Central memory CD8-positive, alpha-beta T cell (primary cell): ENCODE data around the gene EPO.
"Not testable (repeated sequence)": the region's sequence is repeated elsewhere in the genome, so short reads cannot be mapped to it uniquely, and the experiment has no call there.

Source experiments
- ATAC-seq: fragments of 150-1000 bp; cut with Tn5 transposase; replicated peaks from 2 replicates; pipeline ENCODE4 v1.10.0; 2022; ENCODE audit warnings: mild to moderate bottlenecking, moderate FRiP score, moderate number of reproducible peaks; ENCODE audit not compliant: poor library complexity, severe bottlenecking; ENCODE audit errors: extremely low read depth
- DNase-seq, 2 donors: peaks; one replicate each; pipeline ENCODE4 v3.0.0; 2021; ENCODE audit warnings: low spot score in 2 of 2
- H3K27ac Mint-ChIP-seq: one replicate; pipeline ENCODE4 v1.8.0; 2022; ENCODE audit warnings: low read depth, mild to moderate bottlenecking, moderate library complexity, mixed read lengths
- H3K27me3 Mint-ChIP-seq: one replicate; pipeline ENCODE4 v1.8.0; 2022; ENCODE audit warnings: mixed read lengths
- H3K36me3 Mint-ChIP-seq: one replicate; pipeline ENCODE4 v1.8.0; 2022; ENCODE audit warnings: mild to moderate bottlenecking, moderate library complexity, mixed read lengths; ENCODE audit not compliant: insufficient read depth
- H3K4me1 Mint-ChIP-seq: one replicate; pipeline ENCODE4 v1.8.0; 2022; ENCODE audit warnings: mixed read lengths
- H3K4me3 Mint-ChIP-seq: one replicate; pipeline ENCODE4 v1.8.0; 2022; ENCODE audit warnings: mild to moderate bottlenecking, moderate library complexity, mixed read lengths
- H3K9me3 Mint-ChIP-seq: one replicate; pipeline ENCODE4 v1.8.0; 2022; ENCODE audit warnings: mixed read lengths

Gene EPO

DNA sequence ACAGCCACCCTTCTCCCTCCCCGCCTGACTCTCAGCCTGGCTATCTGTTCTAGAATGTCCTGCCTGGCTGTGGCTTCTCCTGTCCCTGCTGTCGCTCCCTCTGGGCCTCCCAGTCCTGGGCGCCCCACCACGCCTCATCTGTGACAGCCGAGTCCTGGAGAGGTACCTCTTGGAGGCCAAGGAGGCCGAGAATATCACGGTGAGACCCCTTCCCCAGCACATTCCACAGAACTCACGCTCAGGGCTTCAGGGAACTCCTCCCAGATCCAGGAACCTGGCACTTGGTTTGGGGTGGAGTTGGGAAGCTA, 1.2 kb downstream of the EPO start:
- Mint-ChIP-seq H3K9me3 (no peaks in the 10 kb centered on the region), H3K4me3 (no peak overlapping the region), H3K36me3 (no peaks in the 10 kb centered on the region), H3K4me1 (peaks cover 6% of the 10 kb centered on the region), H3K27me3 (peaks cover 52% of the 10 kb centered on the region), H3K27ac (no peak overlapping the region)
- ATAC-seq (no peak), DNase-seq (no peak)

DNA sequence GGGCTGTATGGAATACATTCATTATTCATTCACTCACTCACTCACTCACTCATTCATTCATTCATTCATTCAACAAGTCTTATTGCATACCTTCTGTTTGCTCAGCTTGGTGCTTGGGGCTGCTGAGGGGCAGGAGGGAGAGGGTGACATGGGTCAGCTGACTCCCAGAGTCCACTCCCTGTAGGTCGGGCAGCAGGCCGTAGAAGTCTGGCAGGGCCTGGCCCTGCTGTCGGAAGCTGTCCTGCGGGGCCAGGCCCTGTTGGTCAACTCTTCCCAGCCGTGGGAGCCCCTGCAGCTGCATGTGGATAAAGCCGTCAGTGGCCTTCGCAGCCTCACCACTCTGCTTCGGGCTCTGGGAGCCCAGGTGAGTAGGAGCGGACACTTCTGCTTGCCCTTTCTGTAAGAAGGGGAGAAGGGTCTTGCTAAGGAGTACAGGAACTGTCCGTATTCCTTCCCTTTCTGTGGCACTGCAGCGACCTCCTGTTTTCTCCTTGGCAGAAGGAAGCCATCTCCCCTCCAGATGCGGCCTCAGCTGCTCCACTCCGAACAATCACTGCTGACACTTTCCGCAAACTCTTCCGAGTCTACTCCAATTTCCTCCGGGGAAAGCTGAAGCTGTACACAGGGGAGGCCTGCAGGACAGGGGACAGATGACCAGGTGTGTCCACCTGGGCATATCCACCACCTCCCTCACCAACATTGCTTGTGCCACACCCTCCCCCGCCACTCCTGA, 2.4 kb downstream of the EPO start:
- H3K36me3 Mint-ChIP-seq, result no peaks in the 10 kb centered on the region
- peaks cover 6% of the 10 kb centered on the region for H3K4me1 Mint-ChIP-seq
- DNase-seq, result no peak
- no peak overlapping the region for H3K4me3 Mint-ChIP-seq
- peaks cover 58% of the 10 kb centered on the region for H3K27me3 Mint-ChIP-seq
- no peak for ATAC-seq
- H3K27ac Mint-ChIP-seq, result no peak overlapping the region
- no peaks in the 10 kb centered on the region for H3K9me3 Mint-ChIP-seq

DNA sequence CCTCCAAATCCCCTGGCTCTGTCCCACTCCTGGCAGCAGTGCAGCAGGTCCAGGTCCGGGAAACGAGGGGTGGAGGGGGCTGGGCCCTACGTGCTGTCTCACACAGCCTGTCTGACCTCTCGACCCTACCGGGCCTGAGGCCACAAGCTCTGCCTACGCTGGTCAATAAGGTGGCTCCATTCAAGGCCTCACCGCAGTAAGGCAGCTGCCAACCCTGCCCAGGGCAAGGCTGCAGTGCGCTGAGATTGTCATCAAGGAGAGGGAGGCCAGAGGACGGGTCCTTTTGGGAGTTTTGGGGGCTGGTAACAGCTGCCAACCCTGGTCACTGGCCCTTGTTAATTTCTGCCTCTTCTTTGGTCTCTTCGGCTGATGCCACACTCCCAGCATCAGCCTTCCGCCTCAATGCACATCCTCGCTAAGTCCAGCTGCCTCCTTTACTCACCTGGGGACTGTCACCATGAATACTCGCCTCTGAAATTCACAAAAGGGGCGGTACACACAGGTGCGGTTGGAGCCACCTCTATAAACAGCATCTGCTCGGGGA, 3.5 kb downstream of the EPO start:
- Mint-ChIP-seq H3K27me3 (peaks cover 67% of the 10 kb centered on the region), H3K27ac (no peak overlapping the region), H3K9me3 (no peaks in the 10 kb centered on the region), H3K4me3 (no peak overlapping the region), H3K36me3 (no peaks in the 10 kb centered on the region), H3K4me1 (peaks cover 6% of the 10 kb centered on the region)
- ATAC-seq, result no peak
- DNase-seq, result no peak

DNA sequence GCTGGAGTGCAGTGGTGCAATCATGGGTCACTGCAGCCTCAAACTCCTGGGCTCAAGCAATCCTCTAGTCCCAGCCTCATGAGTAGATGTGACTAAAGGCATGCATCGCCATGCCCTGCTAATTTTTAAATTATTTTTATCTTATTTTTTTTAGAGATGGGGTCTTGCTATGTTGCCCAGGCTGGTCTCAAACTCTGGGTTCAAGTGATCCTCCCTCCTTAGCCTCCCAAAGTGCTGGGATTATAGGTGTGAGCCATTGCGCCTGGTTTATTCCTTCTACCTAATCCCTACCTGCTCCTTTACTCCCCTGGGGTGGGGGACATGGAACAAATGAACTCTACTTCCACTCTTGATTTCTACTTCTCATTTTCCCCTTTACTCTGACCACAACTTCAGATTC, 4.1 kb downstream of the EPO start:
- not testable (repeated sequence) for H3K36me3 Mint-ChIP-seq, H3K4me1 Mint-ChIP-seq, H3K4me3 Mint-ChIP-seq, DNase-seq, H3K9me3 Mint-ChIP-seq, H3K27ac Mint-ChIP-seq, ATAC-seq
- peaks cover 63% of the 10 kb centered on the region for H3K27me3 Mint-ChIP-seq

DNA sequence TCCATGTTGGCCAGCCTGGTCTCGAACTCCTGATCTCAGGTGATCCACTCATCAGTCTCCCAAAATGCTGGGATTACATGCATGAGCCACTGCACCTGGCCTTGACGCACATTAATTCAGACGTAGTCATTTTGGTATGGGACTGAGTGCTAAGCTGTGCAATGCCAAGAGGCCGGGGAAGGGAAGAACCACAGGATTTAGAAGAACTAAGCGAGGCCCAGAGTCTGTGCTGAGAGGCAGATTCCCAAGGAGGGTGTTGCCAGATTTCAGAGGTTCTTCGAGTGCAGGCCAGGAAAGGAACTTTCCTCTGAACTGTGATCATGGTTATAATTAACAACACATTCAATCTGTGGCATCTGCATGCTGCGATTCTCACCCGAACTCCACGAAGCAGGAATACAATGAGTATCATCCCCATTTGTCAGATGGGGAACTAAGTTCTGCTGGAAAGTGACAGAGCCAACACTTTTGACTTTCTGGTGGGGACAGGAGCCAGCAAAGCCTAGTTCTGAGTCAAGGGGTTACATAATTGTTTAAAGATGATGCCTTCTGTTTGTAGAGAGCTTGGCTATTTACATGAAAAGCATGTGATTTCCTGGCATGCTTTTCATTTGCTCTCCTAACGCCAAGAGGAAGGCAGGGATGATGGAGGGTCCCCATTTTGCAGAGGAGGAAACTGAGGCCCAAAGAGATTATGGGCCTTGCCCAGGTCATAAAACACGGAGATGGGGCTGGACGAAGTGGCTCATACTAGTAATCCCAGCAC, 6.9 kb downstream of the EPO start:
- H3K4me3 Mint-ChIP-seq, result no peak overlapping the region
- H3K27ac Mint-ChIP-seq, result no peak overlapping the region
- no peaks in the 10 kb centered on the region for H3K9me3 Mint-ChIP-seq
- peaks cover 6% of the 10 kb centered on the region for H3K4me1 Mint-ChIP-seq
- peaks cover 41% of the 10 kb centered on the region for H3K27me3 Mint-ChIP-seq
- no peak for DNase-seq
- ATAC-seq, result no peak
- no peaks in the 10 kb centered on the region for H3K36me3 Mint-ChIP-seq

DNA sequence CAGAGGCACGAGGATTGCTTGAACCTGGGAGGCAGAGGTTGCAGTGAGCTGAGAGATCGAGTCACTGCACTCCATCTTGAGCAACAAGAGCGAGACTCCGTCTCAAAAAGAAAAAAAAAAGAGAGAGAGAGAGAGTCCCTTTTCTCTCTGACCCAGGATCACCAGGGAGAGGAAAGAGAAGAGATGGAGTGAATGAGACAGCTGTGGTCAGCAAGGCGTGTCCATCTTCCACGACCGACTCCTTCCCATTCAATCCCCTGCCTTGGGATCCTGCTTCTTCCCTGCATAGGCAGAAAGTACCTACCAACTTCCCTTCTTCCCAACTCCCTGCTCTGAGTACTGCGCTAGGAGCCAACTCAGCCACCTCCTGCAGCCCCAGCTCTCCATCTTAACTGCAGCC, 7.9 kb downstream of the EPO start:
- no peaks in the 10 kb centered on the region for H3K36me3 Mint-ChIP-seq
- H3K9me3 Mint-ChIP-seq, result no peaks in the 10 kb centered on the region
- no peak overlapping the region for H3K27ac Mint-ChIP-seq
- DNase-seq (no peak), ATAC-seq (no peak)
- no peak overlapping the region for H3K4me3 Mint-ChIP-seq
- H3K4me1 Mint-ChIP-seq, result peaks cover 6% of the 10 kb centered on the region
- H3K27me3 Mint-ChIP-seq, result peaks cover 31% of the 10 kb centered on the region

DNA sequence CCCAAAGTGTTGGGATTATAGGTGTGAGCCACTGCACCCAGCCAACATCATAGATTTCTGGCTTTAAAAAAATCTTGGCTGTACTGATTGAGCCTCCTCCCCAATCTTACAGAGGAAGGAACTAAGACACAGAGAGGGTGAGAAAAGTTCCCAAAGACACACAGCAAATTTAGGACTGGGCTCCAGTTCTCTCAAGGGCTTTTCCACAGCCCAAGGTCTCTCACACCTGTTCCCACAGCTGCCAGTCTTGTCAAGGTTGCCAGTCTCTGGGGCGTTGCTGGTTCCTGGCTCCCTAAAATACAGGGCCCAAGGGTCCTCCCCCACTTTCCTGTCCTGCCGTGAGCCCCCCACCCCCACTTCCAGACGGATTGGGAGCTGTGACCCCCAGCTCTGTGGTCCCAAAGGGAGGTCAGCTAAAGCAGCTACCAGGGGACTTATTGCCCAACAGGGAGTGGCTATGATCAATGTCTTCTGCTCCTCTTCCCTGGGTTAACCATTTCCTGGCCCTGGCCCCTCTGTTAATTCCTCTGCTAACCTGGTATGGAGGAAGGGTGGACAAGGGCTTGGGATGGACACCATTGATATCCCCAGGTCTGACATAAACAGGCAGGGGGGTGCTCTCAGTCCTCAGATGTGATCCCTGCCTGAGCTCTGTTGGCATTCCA, 10.0 kb downstream of the EPO start:
- DNase-seq (no peak), ATAC-seq (no peak)
- Mint-ChIP-seq H3K9me3 (no peaks in the 10 kb centered on the region), H3K27me3 (peaks cover 30% of the 10 kb centered on the region), H3K4me3 (no peak overlapping the region), H3K27ac (no peak overlapping the region), H3K4me1 (peaks cover 1% of the 10 kb centered on the region), H3K36me3 (no peaks in the 10 kb centered on the region)

DNA sequence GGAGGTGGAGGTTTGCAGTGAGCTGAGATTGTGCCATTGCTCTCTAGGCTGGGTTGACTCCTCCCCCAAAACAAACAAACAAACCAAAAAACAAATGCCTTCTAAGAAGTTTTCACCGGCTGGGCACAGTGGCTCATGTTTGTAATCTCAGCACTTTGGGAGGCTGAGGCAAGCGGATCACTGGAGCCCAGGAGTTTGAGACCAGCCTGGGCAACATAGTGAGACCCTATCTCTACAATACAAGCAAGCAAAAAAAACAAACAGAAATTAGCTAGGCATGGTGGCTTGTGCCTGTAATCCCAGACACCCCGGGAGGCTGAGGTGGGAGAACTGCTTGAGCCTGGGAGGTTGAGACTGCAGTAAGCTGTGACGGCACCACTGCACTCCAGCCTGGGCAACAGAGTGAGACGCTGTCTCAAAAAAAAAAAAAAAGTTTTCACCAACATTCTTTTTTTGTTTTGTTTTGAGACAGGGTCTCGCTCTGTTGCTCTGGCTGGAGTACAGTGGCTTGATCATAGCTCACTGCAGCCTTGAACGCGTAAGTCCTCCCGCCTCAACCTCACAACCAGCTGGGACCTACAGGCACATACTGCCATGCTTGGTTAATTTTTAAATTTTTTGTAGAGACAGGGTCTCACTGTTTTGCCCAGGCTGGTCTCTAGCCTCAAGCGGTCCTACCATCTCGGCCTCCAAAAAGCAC, 11.8 kb downstream of the EPO start:
- no peak overlapping the region for H3K4me3 Mint-ChIP-seq
- H3K27me3 Mint-ChIP-seq, result peaks cover 29% of the 10 kb centered on the region
- DNase-seq, result no peak
- no peak for ATAC-seq
- no peaks in the 10 kb centered on the region for H3K36me3 Mint-ChIP-seq
- H3K9me3 Mint-ChIP-seq, result no peaks in the 10 kb centered on the region
- H3K27ac Mint-ChIP-seq, result no peak overlapping the region
- no peaks in the 10 kb centered on the region for H3K4me1 Mint-ChIP-seq

DNA sequence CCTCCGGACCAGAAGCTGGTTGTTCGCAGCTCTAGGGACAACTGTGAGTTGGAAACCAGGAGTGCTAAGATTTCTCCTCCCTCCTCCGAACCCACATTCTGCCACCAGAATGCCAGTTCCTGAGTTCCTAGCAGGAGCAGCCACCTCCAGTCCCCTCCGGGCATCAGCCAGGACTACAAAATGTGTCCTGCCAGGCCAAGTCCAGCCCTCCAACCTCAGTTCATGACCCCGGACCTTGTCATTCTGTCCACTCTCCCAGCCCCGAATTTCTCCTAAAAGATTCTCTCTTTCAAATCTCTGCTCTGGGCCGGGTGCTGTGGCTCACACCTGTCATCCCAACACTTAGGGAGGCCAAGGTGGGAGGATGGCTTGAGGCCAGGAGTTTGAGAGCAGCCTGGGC, 15.5 kb downstream of the EPO start:
- ATAC-seq (no peak), DNase-seq (no peak)
- no peak overlapping the region for H3K27ac Mint-ChIP-seq
- peaks cover 10% of the 10 kb centered on the region for H3K27me3 Mint-ChIP-seq
- no peaks in the 10 kb centered on the region for H3K36me3 Mint-ChIP-seq
- no peaks in the 10 kb centered on the region for H3K9me3 Mint-ChIP-seq
- H3K4me3 Mint-ChIP-seq, result no peak overlapping the region
- no peaks in the 10 kb centered on the region for H3K4me1 Mint-ChIP-seq

DNA sequence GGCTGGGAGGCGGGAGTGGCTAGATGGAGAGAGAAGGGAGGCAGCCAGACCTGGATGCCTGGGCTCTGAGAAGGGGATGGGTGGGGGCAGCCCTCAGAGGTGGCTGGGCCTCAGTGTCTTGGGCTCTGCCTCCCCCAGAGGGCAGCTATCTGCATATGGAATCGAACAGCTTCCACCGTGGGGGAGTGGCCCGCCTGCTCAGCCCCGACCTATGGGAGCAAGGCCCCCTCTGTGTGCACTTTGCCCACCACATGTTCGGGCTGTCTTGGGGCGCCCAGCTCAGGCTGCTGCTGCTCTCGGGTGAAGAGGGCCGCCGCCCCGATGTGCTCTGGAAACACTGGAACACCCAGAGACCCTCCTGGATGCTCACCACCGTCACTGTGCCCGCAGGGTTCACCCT, 16.4 kb downstream of the EPO start:
- H3K9me3 Mint-ChIP-seq, result no peaks in the 10 kb centered on the region
- no peak overlapping the region for H3K27ac Mint-ChIP-seq
- no peak for DNase-seq
- H3K4me3 Mint-ChIP-seq, result no peak overlapping the region
- no peak for ATAC-seq
- peaks cover 10% of the 10 kb centered on the region for H3K27me3 Mint-ChIP-seq
- H3K4me1 Mint-ChIP-seq, result no peaks in the 10 kb centered on the region
- no peaks in the 10 kb centered on the region for H3K36me3 Mint-ChIP-seq

DNA sequence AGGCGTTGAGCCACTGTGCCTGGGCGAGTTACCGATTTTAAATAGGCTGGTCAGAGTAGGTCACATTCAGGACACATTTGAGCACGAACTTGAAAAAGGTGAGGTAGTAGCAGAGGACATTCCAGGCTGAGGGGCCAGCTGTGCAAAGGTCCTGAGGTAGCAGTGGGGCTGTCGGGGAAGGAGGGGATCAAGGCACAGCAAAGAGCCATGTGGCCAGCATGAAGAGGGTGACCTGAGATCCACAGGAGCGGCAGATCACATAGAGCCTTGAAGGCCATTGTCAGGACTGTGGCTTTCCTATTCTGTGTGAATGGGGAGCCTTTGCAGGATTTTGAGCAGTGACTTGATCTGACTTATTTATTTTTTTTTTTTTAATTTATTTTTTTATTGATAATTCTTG, 19.7 kb downstream of the EPO start:
- Mint-ChIP-seq H3K27ac (no peak overlapping the region), H3K27me3 (peaks cover 14% of the 10 kb centered on the region)

DNA sequence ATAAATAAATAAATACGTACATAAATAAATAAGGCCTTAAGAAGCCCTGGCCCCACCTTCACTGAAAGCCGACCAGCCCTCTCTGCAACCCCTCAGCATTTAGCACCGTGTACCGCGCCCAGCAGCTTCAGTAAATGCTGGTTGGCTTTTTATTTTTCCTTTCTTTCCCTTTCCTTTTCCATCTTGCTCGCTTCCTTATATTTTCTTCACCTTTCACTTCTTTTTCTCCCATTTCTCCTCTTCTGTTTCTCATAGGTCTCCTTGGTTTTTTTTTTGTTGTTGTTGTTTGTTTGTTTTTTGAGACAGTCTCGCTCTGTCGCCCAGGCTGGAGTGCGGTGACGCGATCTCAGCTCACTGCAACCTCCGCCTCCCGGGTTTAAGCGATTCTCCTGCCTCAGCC, 24.3 kb downstream of the EPO start:
- Mint-ChIP-seq H3K27ac (no peak overlapping the region), H3K9me3 (no peaks in the 10 kb centered on the region), H3K36me3 (peaks cover 4% of the 10 kb centered on the region), H3K4me3 (no peak overlapping the region), H3K4me1 (no peaks in the 10 kb centered on the region), H3K27me3 (peaks cover 52% of the 10 kb centered on the region)
- DNase-seq (no peak), ATAC-seq (no peak)

More for the DNA sequence above, 19.7 kb downstream of the EPO start:
- DNase-seq (no peak), ATAC-seq (no peak)
- no peak overlapping the region for H3K4me3 Mint-ChIP-seq
- peaks cover 2% of the 10 kb centered on the region for H3K36me3 Mint-ChIP-seq
- H3K9me3 Mint-ChIP-seq, result no peaks in the 10 kb centered on the region
- H3K4me1 Mint-ChIP-seq, result no peaks in the 10 kb centered on the region
